ENCODE measurements around the gene LPCAT1. TPM values are rescaled to one million over a fixed set of nuclear protein-coding genes. Genes with fewer than 3 reads are reported as not detected.

The LPCAT1 gene
- total RNA-seq, 2 donors from 2014 or later = 13.2 to 18.1 TPM

DNA sequence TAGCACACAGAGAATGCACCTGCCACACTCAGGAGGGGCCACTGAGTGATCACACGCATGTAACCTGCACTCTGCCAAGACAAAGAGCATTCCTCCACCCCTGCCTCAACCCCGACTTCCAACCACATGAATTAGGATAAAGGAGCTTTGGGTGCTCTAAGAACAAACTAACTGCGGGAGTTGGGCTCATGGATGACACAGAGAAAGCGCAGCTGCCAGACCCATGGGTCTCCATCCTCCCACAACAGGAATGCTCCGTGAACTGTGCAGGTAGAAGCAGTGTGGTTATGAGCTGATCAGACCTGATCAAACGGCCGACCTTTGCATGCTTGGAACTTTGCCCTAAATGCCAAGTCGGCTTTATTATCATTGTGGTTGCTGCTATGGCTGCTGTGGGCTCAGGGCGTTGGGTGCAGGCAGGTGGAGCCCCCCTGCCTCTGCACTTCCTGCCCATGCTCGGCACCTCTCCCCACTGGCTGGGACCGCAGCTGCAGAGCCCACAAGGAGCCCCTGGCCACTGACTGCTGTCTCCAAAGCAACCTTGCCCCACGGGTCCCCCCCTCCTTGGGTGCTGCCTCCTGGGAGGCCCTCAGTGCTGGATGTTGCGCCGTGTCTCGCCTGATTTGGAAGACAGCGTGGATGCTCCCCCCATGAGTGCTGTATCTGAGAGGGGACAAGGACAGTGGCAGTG, 75.9 kb downstream of the LPCAT1 start:
- TF ChIP-seq, protein P1, sequence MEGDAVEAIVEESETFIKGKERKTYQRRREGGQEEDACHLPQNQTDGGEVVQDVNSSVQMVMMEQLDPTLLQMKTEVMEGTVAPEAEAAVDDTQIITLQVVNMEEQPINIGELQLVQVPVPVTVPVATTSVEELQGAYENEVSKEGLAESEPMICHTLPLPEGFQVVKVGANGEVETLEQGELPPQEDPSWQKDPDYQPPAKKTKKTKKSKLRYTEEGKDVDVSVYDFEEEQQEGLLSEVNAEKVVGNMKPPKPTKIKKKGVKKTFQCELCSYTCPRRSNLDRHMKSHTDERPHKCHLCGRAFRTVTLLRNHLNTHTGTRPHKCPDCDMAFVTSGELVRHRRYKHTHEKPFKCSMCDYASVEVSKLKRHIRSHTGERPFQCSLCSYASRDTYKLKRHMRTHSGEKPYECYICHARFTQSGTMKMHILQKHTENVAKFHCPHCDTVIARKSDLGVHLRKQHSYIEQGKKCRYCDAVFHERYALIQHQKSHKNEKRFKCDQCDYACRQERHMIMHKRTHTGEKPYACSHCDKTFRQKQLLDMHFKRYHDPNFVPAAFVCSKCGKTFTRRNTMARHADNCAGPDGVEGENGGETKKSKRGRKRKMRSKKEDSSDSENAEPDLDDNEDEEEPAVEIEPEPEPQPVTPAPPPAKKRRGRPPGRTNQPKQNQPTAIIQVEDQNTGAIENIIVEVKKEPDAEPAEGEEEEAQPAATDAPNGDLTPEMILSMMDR (IDR thresholded peaks at IDR 0.05) = no peak
- H3K9me3 ChIP-seq = no peaks in the 10 kb centered on the region
- peaks cover 23% of the 10 kb centered on the region in 2 donors for H3K27me3 ChIP-seq
- H3K27ac ChIP-seq = no peak overlapping the region
- H3K4me3 ChIP-seq = no peak overlapping the region
- H3K36me3 ChIP-seq = no peaks in the 10 kb centered on the region
- DNase-seq (ENCODE audit: low spot score) = no peak
- H3K4me1 ChIP-seq = peaks cover 0 to 20% of the 10 kb centered on the region in 2 donors

GRCh38 chr5:1446602-1447343, 77.0 kb downstream of the LPCAT1 start:
- TF ChIP-seq, protein P1 (IDR thresholded peaks at IDR 0.05) = no peak
- H3K27me3 ChIP-seq = peaks cover 23 to 25% of the 10 kb centered on the region in 2 donors
- peaks cover 0 to 20% of the 10 kb centered on the region in 2 donors for H3K4me1 ChIP-seq
- DNase-seq (ENCODE audit: low spot score) = no peak
- H3K9me3 ChIP-seq = no peaks in the 10 kb centered on the region
- no peak overlapping the region for H3K27ac ChIP-seq
- no peaks in the 10 kb centered on the region for H3K36me3 ChIP-seq
- H3K4me3 ChIP-seq = no peak overlapping the region

GRCh38 chr5:1445689-1446601, 77.8 kb downstream of the LPCAT1 start:
- no peak for DNase-seq (ENCODE audit: low spot score)
- TF ChIP-seq, protein P1 (IDR thresholded peaks at IDR 0.05) = no peak
- H3K9me3 ChIP-seq = no peaks in the 10 kb centered on the region
- peaks cover 0 to 20% of the 10 kb centered on the region in 2 donors for H3K4me1 ChIP-seq
- no peaks in the 10 kb centered on the region for H3K36me3 ChIP-seq
- H3K27ac ChIP-seq = no peak overlapping the region
- peak overlapping the region in 1 of 2 donors; percentile 24 for H3K4me3 ChIP-seq
- peaks cover 23% of the 10 kb centered on the region in 2 donors for H3K27me3 ChIP-seq

- Histone ChIP-seq H3K4me1 (peaks cover 0 to 20% of the 10 kb centered on the region in 2 donors), H3K27me3 (peaks cover 23% of the 10 kb centered on the region in 2 donors), H3K4me3 (peak within 1 kb of the TSS in 1 of 2 donors; percentile 24), H3K36me3 (no peaks in the 10 kb centered on the region), H3K9me3 (peaks cover 0 to 4% of the 10 kb centered on the region in 2 donors), H3K27ac (no peak within 1 kb of the TSS)
- no peak for DNase-seq (ENCODE audit: low spot score)
- TF ChIP-seq, protein P1 (IDR thresholded peaks at IDR 0.05) = no peak
Observed at GRCh38 chr5:1445313-1445688, 78.5 kb downstream of the LPCAT1 start, which contains the start of gene SLC6A3. Gene SLC6A3, minus strand, starts transcription at chr5:1445440. Its CDS starts 2,243 bp downstream, at chr5:1443197.

GRCh38 chr5:1444361-1445189, 79.2 kb downstream of the LPCAT1 start:
- no peak for DNase-seq (ENCODE audit: low spot score)
- Histone ChIP-seq H3K4me1 (peaks cover 0 to 20% of the 10 kb centered on the region in 2 donors), H3K9me3 (peaks cover 0 to 5% of the 10 kb centered on the region in 2 donors), H3K4me3 (peak overlapping the region in 1 of 2 donors; percentile 24), H3K36me3 (no peaks in the 10 kb centered on the region), H3K27me3 (peaks cover 23% of the 10 kb centered on the region in 2 donors), H3K27ac (no peak overlapping the region)
- TF ChIP-seq, protein P1 (IDR thresholded peaks at IDR 0.05) = no peak
